ENCODE measurements around the gene CABP1.
"Not testable (repeated sequence)": the region's sequence is repeated elsewhere in the genome, so short reads cannot be mapped to it uniquely, and the experiment has no call there.

The CABP1 gene

GRCh38 chr12:120639771-120640721 is at the start of gene CABP1:
CABP1 (plus strand) TSS chr12:120640626; CDS start chr12:120640686, 60 bp downstream.
- DNase-seq (ENCODE audit: low read depth), result peak; percentile 58

- DNase-seq (ENCODE audit: low read depth), result no peak
Measured at GRCh38 chr12:120590741-120591407, 49.6 kb upstream of the CABP1 start.

GRCh38 chr12:120592121-120593049 is 48.0 kb upstream of the CABP1 start:
- no peak for DNase-seq (ENCODE audit: low read depth)

- no peak for DNase-seq (ENCODE audit: low read depth)
Measured at GRCh38 chr12:120596901-120597300, 43.5 kb upstream of the CABP1 start.

GRCh38 chr12:120597861-120598260 is 42.6 kb upstream of the CABP1 start:
- no peak for DNase-seq (ENCODE audit: low read depth)

- DNase-seq (ENCODE audit: low read depth), result no peak
Measured at GRCh38 chr12:120598674-120599463, 41.6 kb upstream of the CABP1 start.

- DNase-seq (ENCODE audit: low read depth), result no peak
Measured at GRCh38 chr12:120599672-120600552, 40.5 kb upstream of the CABP1 start.

- not testable (repeated sequence) for DNase-seq (ENCODE audit: low read depth)
Measured at GRCh38 chr12:120602416-120602815, 38.0 kb upstream of the CABP1 start.

- no peak for DNase-seq (ENCODE audit: low read depth)
Measured at GRCh38 chr12:120610560-120610959, 29.9 kb upstream of the CABP1 start.

GRCh38 chr12:120611534-120611933 is 28.9 kb upstream of the CABP1 start:
- not testable (repeated sequence) for DNase-seq (ENCODE audit: low read depth)

- DNase-seq (ENCODE audit: low read depth), result no peak
Measured at GRCh38 chr12:120614848-120615247, 25.6 kb upstream of the CABP1 start.

GRCh38 chr12:120617193-120617592 is 23.2 kb upstream of the CABP1 start:
- not testable (repeated sequence) for DNase-seq (ENCODE audit: low read depth)

GRCh38 chr12:120617767-120618166 is 22.7 kb upstream of the CABP1 start:
- not testable (repeated sequence) for DNase-seq (ENCODE audit: low read depth)

- no peak for DNase-seq (ENCODE audit: low read depth)
Measured at GRCh38 chr12:120618954-120619615, 21.3 kb upstream of the CABP1 start.

GRCh38 chr12:120620624-120621023 is 19.8 kb upstream of the CABP1 start:
- DNase-seq (ENCODE audit: low read depth), result no peak

GRCh38 chr12:120625557-120626419 is 14.6 kb upstream of the CABP1 start:
- DNase-seq (ENCODE audit: low read depth), result no peak

- DNase-seq (ENCODE audit: low read depth), result no peak
Measured at GRCh38 chr12:120628919-120629318, 11.5 kb upstream of the CABP1 start.

- DNase-seq (ENCODE audit: low read depth), result no peak
Measured at GRCh38 chr12:120630104-120630892, 10.1 kb upstream of the CABP1 start.
